ENCODE measurements around the gene DLEC1.
"Not testable (repeated sequence)": the region's sequence is repeated elsewhere in the genome, so short reads cannot be mapped to it uniquely, and the experiment has no call there.

DLEC1 gene

DNA sequence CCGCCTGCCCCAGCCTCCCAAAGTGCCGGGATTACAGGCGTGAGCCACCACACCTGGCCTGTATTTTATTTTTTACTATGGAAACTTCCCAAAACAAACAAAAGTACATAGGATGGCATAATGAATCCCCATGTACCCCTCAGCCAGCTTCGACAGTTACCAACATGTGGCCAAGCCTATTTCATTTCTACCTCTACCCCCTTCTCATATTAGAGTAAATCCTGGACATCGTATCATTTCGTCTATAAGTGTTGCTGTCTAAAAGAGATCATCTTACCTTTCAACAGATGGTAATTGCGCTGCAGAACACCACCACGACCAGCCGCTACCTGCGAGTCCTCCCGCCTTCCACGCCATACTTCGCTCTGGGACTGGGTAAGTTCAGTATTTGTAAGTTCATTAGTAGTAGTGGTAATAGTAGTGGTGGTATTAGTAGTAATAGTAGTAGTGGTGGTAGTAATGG is 44.9 kb downstream of the DLEC1 start:
- TF ChIP-seq, protein P1, sequence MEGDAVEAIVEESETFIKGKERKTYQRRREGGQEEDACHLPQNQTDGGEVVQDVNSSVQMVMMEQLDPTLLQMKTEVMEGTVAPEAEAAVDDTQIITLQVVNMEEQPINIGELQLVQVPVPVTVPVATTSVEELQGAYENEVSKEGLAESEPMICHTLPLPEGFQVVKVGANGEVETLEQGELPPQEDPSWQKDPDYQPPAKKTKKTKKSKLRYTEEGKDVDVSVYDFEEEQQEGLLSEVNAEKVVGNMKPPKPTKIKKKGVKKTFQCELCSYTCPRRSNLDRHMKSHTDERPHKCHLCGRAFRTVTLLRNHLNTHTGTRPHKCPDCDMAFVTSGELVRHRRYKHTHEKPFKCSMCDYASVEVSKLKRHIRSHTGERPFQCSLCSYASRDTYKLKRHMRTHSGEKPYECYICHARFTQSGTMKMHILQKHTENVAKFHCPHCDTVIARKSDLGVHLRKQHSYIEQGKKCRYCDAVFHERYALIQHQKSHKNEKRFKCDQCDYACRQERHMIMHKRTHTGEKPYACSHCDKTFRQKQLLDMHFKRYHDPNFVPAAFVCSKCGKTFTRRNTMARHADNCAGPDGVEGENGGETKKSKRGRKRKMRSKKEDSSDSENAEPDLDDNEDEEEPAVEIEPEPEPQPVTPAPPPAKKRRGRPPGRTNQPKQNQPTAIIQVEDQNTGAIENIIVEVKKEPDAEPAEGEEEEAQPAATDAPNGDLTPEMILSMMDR (conservative IDR thresholded peaks at IDR 0.05; ENCODE audit: low read length): no peak
- no peak for DNase-seq (ENCODE audit: low read depth)
- no peak overlapping the region for H3K4me3 ChIP-seq (ENCODE audit: low read length)

DNA sequence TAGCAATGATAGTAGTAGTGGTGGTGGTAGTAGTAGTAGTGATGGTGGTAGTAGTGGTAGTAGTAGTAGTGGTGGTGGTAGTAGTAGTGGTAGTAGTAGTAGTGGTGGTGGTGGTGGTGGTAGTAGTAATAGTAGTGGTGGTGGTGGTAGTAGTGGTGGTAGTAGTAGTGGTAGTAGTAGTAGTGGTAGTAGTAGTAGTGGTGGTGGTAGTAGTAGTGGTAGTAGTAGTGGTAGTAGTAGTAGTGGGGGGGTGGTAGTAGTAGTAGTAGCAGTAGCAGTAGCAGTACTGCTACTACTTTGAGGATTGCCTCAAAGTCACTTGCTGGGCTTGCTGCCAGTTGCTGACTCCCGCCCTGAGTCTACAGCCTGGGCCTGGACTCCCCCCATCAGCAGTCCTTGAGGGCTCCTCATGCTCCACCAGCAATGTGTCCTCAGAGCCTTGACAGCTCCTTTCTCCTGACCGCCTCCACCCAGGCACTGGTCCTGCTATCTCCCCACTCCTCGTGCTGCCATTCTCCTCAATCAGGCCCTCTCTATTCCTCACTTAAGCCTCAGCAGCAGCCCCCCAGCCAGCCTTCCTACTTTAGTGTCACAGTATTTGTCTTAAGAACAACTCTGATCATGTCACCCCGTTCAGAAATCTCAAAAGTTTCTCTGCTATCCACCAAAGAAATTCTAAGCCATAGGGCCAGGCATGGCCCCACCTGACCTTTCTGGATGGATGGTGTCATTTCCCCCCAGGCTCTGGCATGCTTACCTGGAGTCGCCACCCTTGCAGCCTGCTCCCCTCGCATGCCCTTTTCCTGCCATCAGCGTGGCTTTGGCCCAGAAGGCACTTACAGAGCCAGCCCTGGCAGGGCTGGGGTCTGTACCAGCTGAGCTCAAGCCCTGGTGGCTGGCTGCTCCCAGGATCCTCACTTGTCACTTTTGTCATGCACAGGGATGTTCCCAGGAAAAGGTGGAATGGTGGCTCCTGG is 45.6 kb downstream of the DLEC1 start:
- DNase-seq (ENCODE audit: low read depth): peak; percentile 33
- no peak overlapping the region for H3K4me3 ChIP-seq (ENCODE audit: low read length)
- TF ChIP-seq, protein P1 (conservative IDR thresholded peaks at IDR 0.05; ENCODE audit: low read length): no peak

DNA sequence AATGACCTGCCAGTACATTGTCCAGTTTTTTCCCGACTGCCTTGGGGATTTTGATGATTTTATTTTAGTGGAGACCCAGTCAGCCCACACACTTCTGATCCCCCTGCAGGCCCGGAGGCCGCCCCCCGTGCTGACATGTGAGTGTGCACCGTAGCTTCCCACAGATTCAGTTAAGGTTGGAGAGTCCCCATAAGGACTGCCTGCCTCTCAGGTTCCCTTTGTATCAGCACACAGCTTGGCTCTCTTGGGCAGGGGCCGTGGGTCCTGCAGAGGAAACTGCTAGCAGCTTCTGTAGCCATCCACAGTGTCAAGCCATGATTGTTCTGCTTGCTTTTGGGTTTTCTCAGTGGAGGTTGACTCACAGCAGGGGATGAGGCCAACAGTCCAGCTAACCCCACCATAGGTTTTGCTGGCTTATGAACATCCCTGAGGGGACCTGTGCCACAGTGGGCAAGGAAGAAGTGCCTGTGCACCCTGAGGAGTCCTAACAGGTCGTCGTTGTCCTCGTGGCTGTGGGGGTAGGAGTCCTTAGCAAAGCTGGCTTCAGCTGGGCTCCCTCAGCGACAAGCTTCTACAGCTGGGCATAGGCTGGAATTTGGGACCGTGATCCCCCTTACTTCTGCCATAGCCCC is 46.4 kb downstream of the DLEC1 start:
- H3K4me3 ChIP-seq (ENCODE audit: low read length): no peak overlapping the region
- TF ChIP-seq, protein P1 (conservative IDR thresholded peaks at IDR 0.05; ENCODE audit: low read length): no peak
- no peak for DNase-seq (ENCODE audit: low read depth)

DNA sequence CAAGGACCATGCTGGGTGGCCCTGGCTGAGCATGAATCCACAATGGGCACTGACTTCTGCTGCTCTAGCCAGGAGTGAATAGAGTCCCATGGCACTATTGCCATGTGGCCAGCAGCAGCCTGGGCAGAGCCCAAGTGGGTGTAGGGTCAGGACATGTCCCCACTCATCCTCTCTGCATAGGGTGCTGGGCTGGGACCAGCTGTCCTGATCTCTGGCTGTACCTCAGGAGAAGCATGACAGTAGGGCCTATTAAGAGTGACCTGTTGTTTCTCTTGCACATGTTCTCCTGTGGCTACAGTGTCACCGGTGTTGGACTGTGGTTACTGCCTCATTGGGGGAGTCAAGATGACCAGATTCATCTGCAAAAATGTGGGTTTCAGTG is 46.9 kb downstream of the DLEC1 start:
- TF ChIP-seq, protein P1 (conservative IDR thresholded peaks at IDR 0.05; ENCODE audit: low read length): no peak
- no peak for DNase-seq (ENCODE audit: low read depth)

DNA sequence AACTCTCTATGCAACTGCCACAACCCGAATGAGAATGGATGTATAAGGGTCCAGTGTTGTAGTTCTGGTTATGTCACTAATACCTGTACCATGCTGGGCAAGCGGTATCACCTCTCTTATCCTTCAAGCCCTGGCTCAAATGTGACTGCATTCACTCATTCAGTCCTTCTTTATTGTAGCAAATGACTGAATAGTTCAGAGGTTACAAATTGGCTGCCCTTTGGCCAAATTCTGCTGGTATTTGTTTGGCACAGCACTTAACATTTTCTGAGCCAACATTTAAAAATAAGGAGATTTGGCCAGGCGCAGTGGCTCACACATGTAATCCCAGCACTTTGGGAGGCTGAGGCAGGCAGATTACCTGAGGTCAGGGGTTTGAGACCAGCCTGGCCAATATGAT is 47.5 kb downstream of the DLEC1 start:
- DNase-seq (ENCODE audit: low read depth): no peak
- no peak overlapping the region for H3K4me3 ChIP-seq (ENCODE audit: low read length)
- TF ChIP-seq, protein P1 (conservative IDR thresholded peaks at IDR 0.05; ENCODE audit: low read length): no peak

More for the DNA sequence above, 46.9 kb downstream of the DLEC1 start:
- no peak overlapping the region for H3K4me3 ChIP-seq (ENCODE audit: low read length)

DNA sequence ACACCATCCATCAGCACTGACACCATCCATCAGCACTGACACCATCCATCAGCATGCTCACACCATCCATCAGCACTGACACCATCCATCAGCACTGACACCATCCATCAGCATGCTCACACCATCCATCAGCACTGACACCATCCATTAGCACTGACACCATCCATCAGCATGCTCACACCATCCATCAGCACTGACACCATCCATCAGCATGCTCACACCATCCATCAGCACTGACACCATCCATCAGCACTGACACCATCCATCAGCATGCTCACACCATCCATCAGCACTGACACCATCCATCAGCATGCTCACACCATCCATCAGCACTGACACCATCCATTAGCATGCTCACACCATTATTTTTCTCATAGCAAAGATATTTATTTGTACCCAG is 48.3 kb downstream of the DLEC1 start:
- DNase-seq (ENCODE audit: low read depth); H3K4me3 ChIP-seq (ENCODE audit: low read length): not testable (repeated sequence)

DNA sequence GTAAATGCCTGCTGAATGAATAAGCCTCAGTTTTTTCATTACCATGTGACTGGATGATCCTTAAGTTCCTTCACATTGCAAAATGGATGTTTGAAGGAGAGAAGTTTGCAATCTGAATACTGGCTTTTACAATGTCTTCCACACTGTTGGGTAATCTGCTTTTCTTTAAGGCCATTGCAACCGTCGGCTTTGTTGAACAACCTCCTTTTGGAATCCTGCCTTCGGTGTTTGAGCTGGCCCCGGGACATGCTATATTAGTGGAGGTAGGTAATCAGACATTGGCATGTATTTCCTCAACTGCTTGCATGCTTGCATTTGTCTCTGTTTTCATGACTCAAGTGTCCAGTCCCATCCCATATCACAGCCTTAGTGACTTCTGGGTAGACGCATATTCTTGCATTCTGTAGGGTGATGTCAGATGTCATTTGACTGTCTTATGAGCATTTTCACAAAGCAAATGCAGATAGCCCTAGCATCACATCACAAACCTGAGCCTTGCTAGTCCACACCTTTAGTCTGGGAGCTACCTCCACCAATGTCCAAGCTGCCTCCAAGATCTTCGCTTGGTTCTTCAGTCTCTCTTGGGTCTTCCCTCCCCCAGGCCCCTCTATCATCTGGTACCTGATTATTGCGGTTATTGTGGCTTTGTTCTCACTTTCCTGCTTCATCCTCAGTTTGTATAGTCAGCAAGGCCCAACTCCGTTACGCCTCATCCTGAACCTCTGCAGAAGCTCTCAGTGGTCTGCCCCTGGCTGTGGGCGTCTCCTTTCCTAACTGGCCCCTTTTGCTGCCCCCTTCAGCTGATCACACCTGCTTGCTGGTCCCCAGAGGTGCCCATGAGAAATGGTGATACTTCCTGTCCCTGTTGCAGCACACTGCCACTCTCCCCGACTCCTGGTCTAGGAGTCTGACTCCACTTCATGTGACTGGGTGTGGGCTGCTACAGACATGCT is 49.4 kb downstream of the DLEC1 start:
- no peak for DNase-seq (ENCODE audit: low read depth)
- TF ChIP-seq, protein P1 (conservative IDR thresholded peaks at IDR 0.05; ENCODE audit: low read length): no peak
- H3K4me3 ChIP-seq (ENCODE audit: low read length): no peak overlapping the region

All from AG10803 (cell line).